Stimulated activated CD8-positive, alpha-beta memory T cell treated with anti-CD3 and anti-CD28 coated beads, Interleukin-4, amount 100 ng/mL, for 24 hours (primary cell): ENCODE data around the gene MARCHF9.

Source experiments
- DNase-seq: peaks from one replicate; pipeline ENCODE4 v3.0.0-alpha.2; 2020; ENCODE audit warnings: low read depth

The MARCHF9 gene

DNA sequence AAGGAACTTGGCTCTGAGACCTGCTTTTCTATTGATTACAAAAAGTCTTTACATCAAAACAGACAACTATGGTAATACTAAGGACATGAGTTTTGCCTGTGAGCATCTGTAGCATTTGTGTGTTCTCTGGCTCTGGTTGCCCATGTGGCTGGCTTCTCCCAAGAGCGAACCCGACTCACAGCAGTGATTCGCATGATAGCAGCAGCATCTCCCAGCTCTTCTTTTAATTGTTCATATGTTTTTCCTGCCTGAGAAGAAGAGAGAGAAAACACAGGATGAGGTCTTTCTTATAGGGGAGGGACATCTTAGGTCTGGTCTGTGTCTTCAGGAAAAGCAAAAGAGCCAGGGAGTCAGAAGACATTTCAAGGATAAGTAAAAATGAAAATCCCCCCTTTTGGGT, 46.1 kb downstream of the MARCHF9 start:
- no peak for DNase-seq

- DNase-seq = no peak
Observed at GRCh38 chr12:57802607-57803006, 47.7 kb downstream of the MARCHF9 start.

- DNase-seq = no peak
Observed at GRCh38 chr12:57803319-57803893, 48.5 kb downstream of the MARCHF9 start.

- no peak for DNase-seq
Observed at GRCh38 chr12:57806677-57807076, 51.8 kb downstream of the MARCHF9 start.

DNA sequence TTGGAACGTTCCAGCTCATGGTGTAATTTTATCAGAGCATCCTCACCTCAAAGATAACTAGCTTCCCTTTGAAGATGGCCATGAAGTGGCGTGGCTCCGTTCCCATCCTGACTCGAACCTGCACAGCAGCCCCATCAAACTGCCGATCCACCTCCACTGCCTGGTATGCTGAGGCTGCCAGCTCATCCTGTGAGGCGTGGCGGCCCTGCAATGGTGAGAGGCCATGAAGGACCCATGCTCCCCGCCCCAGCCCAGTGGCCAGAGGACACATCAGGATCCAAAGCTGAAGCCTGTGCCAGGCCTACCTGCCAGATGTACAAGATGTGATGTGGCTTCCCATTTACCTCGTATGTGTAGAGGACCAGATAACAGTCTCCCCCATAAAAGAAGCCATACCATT, 52.4 kb downstream of the MARCHF9 start:
- DNase-seq = no peak

GRCh38 chr12:57808351-57808750, 53.4 kb downstream of the MARCHF9 start:
- DNase-seq = no peak

- DNase-seq = no peak
Observed at GRCh38 chr12:57809425-57809824, 54.5 kb downstream of the MARCHF9 start.
